Right lobe of liver (tissue), 4 donors: Measurements from ENCODE around the gene FXYD7.

ENCODE experiments used
- CTCF ChIP-seq, 4 donors: fragments of 200-600 bp in 3 of 4; fragments of 450-650 bp in 1 of 4; IDR thresholded peaks; one replicate each; pipeline versions ENCODE4 v1.5.1 to v1.8.0; 2016 to 2022; ENCODE audit warnings: antibody characterized with exemption in 4 of 4, mild to moderate bottlenecking in 2 of 4
- POLR2A ChIP-seq: fragments of 450-650 bp; IDR thresholded peaks from one replicate; pipeline ENCODE4 v1.6.1; 2017; ENCODE audit warnings: antibody characterized with exemption, mild to moderate bottlenecking
- donor health status: DM: no; HTN: no; CAD: no.
- donor health status: DM: no; HTN: no; CAD: no.
- donor health status: DM: no; HTN: yes; CAD: no.

- TF ChIP-seq POLR2A (no peak), CTCF (IDR thresholded peaks at IDR 0.05) (no peak)
These were observed 6.8 kb upstream of the FXYD7 start for GRCh38 chr19:35136231-35136630.
